ENCODE data around the gene OSTN.

Gene OSTN

DNA sequence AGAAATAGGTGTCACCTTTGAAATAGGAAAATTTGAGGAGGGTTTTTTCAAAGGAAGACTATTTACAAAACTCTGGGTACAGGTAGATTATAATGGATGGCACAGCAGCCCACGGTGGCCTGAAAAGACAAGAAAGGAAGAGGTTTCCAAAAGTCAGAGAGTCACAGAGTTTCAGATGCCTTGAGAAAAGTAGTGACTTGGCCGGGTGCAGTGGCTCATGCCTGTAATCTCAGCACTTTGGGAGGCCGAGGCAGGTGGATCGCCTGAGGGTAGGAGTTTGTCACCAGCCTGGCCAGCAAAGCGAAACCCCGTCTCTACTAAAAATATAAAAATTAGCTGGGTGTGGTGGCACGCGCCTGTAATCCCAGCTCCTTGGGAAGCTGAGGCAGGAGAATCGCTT, 35.2 kb downstream of the OSTN start:
- TF ChIP-seq, protein P1, sequence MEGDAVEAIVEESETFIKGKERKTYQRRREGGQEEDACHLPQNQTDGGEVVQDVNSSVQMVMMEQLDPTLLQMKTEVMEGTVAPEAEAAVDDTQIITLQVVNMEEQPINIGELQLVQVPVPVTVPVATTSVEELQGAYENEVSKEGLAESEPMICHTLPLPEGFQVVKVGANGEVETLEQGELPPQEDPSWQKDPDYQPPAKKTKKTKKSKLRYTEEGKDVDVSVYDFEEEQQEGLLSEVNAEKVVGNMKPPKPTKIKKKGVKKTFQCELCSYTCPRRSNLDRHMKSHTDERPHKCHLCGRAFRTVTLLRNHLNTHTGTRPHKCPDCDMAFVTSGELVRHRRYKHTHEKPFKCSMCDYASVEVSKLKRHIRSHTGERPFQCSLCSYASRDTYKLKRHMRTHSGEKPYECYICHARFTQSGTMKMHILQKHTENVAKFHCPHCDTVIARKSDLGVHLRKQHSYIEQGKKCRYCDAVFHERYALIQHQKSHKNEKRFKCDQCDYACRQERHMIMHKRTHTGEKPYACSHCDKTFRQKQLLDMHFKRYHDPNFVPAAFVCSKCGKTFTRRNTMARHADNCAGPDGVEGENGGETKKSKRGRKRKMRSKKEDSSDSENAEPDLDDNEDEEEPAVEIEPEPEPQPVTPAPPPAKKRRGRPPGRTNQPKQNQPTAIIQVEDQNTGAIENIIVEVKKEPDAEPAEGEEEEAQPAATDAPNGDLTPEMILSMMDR (IDR thresholded peaks at IDR 0.05), result no peak
- no peak for TF ChIP-seq ZFX (IDR thresholded peaks at IDR 0.05; ENCODE audit: borderline replicate concordance)
- no peak overlapping the region for H3K27ac ChIP-seq

DNA sequence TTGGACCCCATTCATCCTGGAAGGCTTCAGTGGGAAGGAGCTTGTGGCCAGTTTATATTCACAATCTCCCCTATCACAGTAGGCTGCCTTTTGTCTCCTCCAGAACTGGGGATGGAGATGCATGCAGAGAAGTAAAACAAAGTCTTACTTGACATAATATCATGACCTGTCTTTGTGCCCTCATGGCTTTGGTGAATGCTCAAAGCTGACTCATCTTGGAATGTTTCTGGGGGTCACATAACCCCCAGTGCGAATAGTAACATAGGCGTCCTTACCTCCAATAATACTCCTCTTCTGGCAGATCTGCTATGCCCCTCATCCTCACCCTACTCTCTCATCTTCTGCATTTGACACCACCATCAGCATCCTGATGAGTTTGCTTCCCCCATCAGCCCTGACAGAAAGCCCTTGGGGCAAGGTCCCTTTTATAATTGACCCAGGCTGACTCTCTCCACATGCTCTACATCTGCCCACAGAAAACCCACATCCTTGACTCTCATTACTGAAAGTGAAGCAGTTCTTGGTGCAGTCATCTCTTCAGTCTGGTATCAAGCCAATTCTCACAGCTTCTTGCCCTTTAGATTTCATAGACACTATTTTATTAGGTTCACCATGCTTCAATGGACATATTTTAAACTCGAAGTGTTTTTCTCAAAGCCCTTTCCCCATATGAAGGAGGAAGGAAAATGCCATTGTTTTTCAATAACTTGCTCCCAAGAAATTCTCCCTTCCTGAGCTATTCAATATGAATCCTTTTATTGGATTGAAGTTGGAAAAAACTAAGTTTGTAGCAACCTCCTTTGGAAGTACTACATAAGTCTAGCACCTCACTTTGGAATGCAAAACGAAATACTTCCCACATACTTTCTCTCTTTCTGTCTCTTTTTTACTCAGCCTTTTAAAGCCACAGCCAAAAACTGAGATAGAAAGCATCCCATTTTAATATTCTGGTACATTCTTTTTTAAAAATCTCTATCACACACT, 36.6 kb downstream of the OSTN start:
- no peak for TF ChIP-seq ZFX (IDR thresholded peaks at IDR 0.05; ENCODE audit: borderline replicate concordance)
- TF ChIP-seq, protein P1 (IDR thresholded peaks at IDR 0.05), result no peak
- no peak overlapping the region for H3K27ac ChIP-seq

DNA sequence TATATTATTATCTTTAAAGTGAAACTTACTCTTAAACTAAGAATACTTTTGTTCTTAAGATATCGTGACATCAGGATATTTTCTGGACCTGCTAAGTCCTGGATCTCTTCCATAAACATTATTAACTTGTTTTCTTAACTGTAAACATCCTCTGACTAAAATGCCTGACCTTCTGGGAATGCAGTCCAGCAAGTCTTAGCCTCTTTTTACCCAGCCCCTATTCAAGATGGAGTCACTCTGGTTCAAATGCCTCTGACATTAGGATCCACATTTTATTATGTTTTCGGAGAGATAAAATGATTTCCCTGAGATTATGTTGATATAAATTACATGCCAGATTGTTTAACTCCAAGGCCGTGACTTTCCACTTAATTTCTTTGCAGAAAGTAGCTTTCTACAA, 37.6 kb downstream of the OSTN start:
- TF ChIP-seq ZFX (IDR thresholded peaks at IDR 0.05; ENCODE audit: borderline replicate concordance), result no peak
- TF ChIP-seq, protein P1 (IDR thresholded peaks at IDR 0.05), result no peak
- no peak overlapping the region for H3K27ac ChIP-seq

DNA sequence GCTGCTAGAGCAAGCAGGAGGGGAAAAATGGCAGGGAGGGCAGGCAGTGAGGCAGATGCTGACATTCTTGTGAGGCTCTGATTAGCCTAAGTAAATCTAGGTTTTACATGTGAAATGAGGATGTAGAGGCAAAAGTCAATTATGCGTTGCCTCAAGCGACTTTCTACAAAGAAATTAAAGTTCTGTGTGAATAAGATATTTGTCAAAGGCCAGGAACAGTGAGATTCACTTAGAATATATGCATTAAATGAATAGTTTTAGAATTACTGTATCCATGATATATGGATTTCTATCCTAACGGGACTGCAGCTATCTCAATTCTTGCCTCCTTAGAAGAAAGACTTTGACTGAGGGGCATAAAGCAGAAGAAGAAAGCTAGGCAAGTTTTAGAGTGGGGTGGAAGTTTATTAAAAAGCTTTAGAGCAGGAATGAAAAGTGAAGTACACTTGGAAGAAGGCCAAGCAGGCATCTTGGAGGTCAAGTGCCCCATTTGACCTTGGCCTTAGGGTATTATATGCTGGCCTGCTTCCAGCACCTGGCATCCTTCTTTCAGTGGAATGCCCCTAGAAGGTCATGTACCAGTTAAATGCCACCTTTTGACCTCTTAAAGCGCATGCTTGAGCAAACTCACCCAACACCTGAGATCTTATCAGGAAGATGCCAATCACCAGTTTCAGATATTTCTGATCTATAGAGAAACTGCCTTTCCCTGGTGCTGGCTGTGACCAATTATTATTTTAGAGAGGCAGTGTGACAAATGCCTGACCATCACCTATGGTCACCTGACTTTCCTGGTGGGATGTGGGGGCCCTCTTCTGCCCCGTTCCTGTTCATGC, 38.2 kb downstream of the OSTN start:
- no peak overlapping the region for H3K27ac ChIP-seq

DNA sequence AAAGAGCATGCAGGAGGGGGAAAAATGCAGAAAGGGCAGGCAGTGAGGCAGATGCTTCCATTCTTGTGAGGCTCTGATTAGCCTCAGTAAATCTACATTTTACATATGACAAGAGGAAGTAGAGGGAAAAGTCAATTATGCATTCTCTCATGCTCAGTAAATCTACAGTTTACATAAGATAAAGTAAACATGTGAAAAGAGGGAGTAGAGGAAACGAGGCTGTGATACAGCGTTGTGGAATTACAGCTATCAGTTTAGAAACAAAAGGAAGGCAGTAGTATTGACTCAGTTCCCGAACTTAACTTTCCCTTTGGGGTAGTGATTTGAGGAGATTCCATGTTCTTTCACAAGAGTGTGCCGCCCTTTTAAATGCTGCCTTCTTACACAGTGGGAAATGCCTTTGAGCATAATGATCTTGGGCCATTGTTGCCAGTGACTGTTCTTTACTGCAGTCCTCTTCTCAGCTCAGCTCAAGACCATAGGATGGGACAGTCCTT, 39.3 kb downstream of the OSTN start:
- H3K27ac ChIP-seq, result no peak overlapping the region
- TF ChIP-seq ZFX (IDR thresholded peaks at IDR 0.05; ENCODE audit: borderline replicate concordance), result no peak
- TF ChIP-seq, protein P1 (IDR thresholded peaks at IDR 0.05), result no peak

More for the DNA sequence above, 38.2 kb downstream of the OSTN start:
- TF ChIP-seq, protein P1 (IDR thresholded peaks at IDR 0.05), result no peak
- no peak for TF ChIP-seq ZFX (IDR thresholded peaks at IDR 0.05; ENCODE audit: borderline replicate concordance)

DNA sequence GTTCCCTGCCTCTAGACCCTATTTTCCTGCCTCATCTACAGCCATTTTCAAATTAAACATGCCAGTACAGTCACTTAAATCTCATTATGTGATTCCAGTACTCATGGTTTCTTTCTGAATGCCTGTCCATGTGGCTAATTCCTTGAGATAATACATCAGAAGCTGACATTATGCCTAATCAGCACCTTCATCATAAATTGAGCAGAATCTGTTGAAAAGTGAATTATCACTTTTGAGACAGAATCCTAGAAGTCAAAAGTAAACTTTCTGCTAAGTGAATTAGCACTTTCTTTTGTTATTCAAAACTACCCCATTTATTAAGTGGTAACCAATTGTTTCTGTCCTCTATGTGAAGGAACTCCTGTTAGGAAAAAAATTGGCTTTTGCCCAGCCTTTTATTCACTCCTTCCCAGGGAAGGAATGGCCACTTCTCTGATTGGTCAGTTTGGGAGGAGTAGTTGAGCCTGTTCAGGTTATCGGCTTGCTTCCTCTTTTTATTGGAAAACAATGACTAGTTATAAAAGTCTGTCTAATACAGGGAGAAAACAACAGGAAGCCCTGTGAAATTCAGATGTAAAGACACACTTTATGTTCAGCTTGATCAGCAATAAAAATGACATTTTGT, 40.5 kb downstream of the OSTN start:
- H3K27ac ChIP-seq, result no peak overlapping the region
- no peak for TF ChIP-seq ZFX (IDR thresholded peaks at IDR 0.05; ENCODE audit: borderline replicate concordance)
- TF ChIP-seq, protein P1 (IDR thresholded peaks at IDR 0.05), result no peak
